HCT116 (cell line): ENCODE data around the gene WIPI1. TPM values are rescaled to one million over a fixed set of nuclear protein-coding genes. Genes with fewer than 3 reads are reported as not detected.
A peak's percentile ranks its signal among the peaks of the same experiment; 100 is the strongest.

Source experiments
- ATAC-seq: fragments of 200-7000 bp; cut with Tn5 transposase; 2 replicates; pipeline ENCODE4 v1.9.1; 2020; ENCODE audit warnings: mild to moderate bottlenecking, moderate library complexity
- Bru-seq: library from RNA; stranded (reverse); fragments of 400-500 nt; gene quantifications from one replicate; lab custom pipeline; 2021; lab: Mats Ljungman, UMichigan
- BruChase-seq, 2 experiments: library from RNA; stranded (reverse); fragments of 400-500 nt; gene quantifications; one replicate each; lab custom pipeline; 2021; lab: Mats Ljungman, UMichigan
- BruUV-seq: library from RNA; stranded (reverse); fragments of 400-500 nt; replicated peaks from 2 replicates; lab custom pipeline; 2021; lab: Mats Ljungman, UMichigan
- CTCF ChIA-PET: fragments of 300-600 bp; sonication (Branson Sonifier 250); formaldehyde crosslinking; loops from one replicate; lab custom pipeline; 2021; ENCODE audit warnings: antibody characterized with exemption; lab: Charles Lee
- POLR2A ChIA-PET: fragments of 300-600, 350-600 bp; sonication (Branson Sonifier 250); formaldehyde crosslinking; loops from one replicate; lab custom pipeline; 2021; ENCODE audit warnings: antibody characterized with exemption; lab: Charles Lee
- RAD21 ChIA-PET, 2 experiments: fragments of 300-600 bp; sonication (Branson Sonifier 250); formaldehyde crosslinking; loops; one replicate each; lab custom pipeline; 2023; ENCODE audit warnings: low total read pairs in 2 of 2; ENCODE audit not compliant: uncharacterized antibody in 2 of 2, unreplicated experiment in 2 of 2, low non-redundant PET in 1 of 2; lab: Charles Lee
- DNase-seq: peaks from one replicate; pipeline ENCODE4 v3.0.0-alpha.2; 2010; ENCODE audit warnings: low read depth, low spot score
- H2AFZ ChIP-seq: fragments of 200-600 bp; shearing (Covaris generic), sonication (generic); 2 replicates; pipeline ENCODE4 v1.6.1; 2017; ENCODE audit warnings: low read depth, mixed run types, mixed read lengths, antibody characterized with exemption, low read length; ENCODE audit not compliant: poor library complexity, severe bottlenecking
- H3K27ac ChIP-seq: 2 replicates; pipeline ENCODE4 v1.5.1; 2012; ENCODE audit warnings: low read depth, low read length
- H3K27me3 ChIP-seq: fragments of 200-600 bp; sonication (generic); 2 replicates; pipeline ENCODE4 v1.6.1; 2016; ENCODE audit warnings: mixed run types, low read length, mixed read lengths; ENCODE audit not compliant: insufficient read depth
- H3K36me3 ChIP-seq, 2 experiments: fragments of 200-500 bp in 1 of 2; fragments of 200-600 bp in 1 of 2; sonication (Bioruptor generic) in 1 of 2; sonication (generic) in 1 of 2; 2 replicates each; pipeline versions ENCODE4 v1.5.1 to v1.6.1; 2014 to 2016; ENCODE audit warnings: low read length in 2 of 2, inconsistent platforms in 1 of 2, mixed read lengths in 1 of 2, mixed run types in 1 of 2; ENCODE audit not compliant: insufficient read depth in 2 of 2, control insufficient read depth in 1 of 2
- H3K4me1 ChIP-seq, 2 experiments: fragments of 200-600 bp in 1 of 2; sonication (generic) in 1 of 2; 2 replicates each; pipeline versions ENCODE4 v1.5.1 to v1.6.1; 2012 to 2017; ENCODE audit warnings: low read length in 2 of 2, inconsistent platforms in 1 of 2, mild to moderate bottlenecking in 1 of 2, mixed read lengths in 1 of 2, mixed run types in 1 of 2, moderate library complexity in 1 of 2; ENCODE audit not compliant: insufficient read depth in 2 of 2, control insufficient read depth in 1 of 2
- H3K4me2 ChIP-seq: fragments of 200-600 bp; sonication (generic); 2 replicates; pipeline ENCODE4 v1.6.1; 2017; ENCODE audit warnings: mixed run types, low read length, mixed read lengths
- H3K4me3 ChIP-seq, 2 experiments: fragments of 200-600 bp in 1 of 2; sonication (generic) in 1 of 2; replicated peaks in 1 of 2; 2 replicates each; pipeline ENCODE4 v1.5.1; 2011 to 2016; ENCODE audit warnings: low read length in 2 of 2, control low read depth in 1 of 2, low read depth in 1 of 2, mild to moderate bottlenecking in 1 of 2, mixed read lengths in 1 of 2, mixed run types in 1 of 2
- H3K79me2 ChIP-seq: fragments of 200-600 bp; sonication (generic); 2 replicates; pipeline ENCODE4 v1.6.1; 2017; ENCODE audit warnings: mild to moderate bottlenecking, mixed run types, low read length, moderate library complexity, mixed read lengths; ENCODE audit not compliant: insufficient read depth
- H3K9ac ChIP-seq: fragments of 200-600 bp; sonication (generic); 2 replicates; pipeline ENCODE4 v1.6.1; 2016; ENCODE audit warnings: low read length, mixed read lengths
- H3K9me2 ChIP-seq: fragments of 200-600 bp; sonication (generic), shearing (Covaris generic); 2 replicates; pipeline ENCODE4 v1.6.1; 2017; ENCODE audit warnings: mixed run types, mild to moderate bottlenecking, moderate library complexity; ENCODE audit not compliant: insufficient read depth
- H3K9me3 ChIP-seq, 2 experiments: fragments of 200-500 bp in 1 of 2; fragments of 200-600 bp in 1 of 2; sonication (Bioruptor generic) in 1 of 2; sonication (generic) in 1 of 2; 2 replicates each; pipeline ENCODE4 v1.6.1; 2014 to 2017; ENCODE audit warnings: low read length in 2 of 2, mixed read lengths in 2 of 2, inconsistent platforms in 1 of 2, low read depth in 1 of 2, mild to moderate bottlenecking in 1 of 2, mixed run types in 1 of 2, moderate library complexity in 1 of 2; ENCODE audit not compliant: control insufficient read depth in 1 of 2, insufficient read depth in 1 of 2
- H4K20me1 ChIP-seq: fragments of 200-600 bp; sonication (generic), shearing (Covaris generic); 2 replicates; pipeline ENCODE4 v1.6.1; 2017; ENCODE audit warnings: mixed run types, mild to moderate bottlenecking, moderate library complexity; ENCODE audit not compliant: insufficient read depth
- CBX3 ChIP-seq: IDR thresholded peaks from 2 replicates; pipeline ENCODE4 v1.6.1; 2012; ENCODE audit warnings: low read depth
- ELF1 ChIP-seq: IDR thresholded peaks from 2 replicates; pipeline ENCODE4 v1.6.1; 2012; ENCODE audit warnings: low read depth, borderline replicate concordance
- EZH2 ChIP-seq: fragments of 200-600 bp; sonication (generic); IDR thresholded peaks from 2 replicates; pipeline ENCODE4 v1.6.1; 2017; ENCODE audit warnings: antibody characterized with exemption, mixed run types
- EZH2phosphoT487 ChIP-seq: fragments of 200-600 bp; IDR thresholded peaks from 2 replicates; pipeline ENCODE4 v1.6.1; 2018; ENCODE audit warnings: antibody characterized with exemption, borderline replicate concordance
- JUND ChIP-seq: IDR thresholded peaks from 2 replicates; pipeline ENCODE4 v1.6.1; 2012
- POLR2A ChIP-seq: IDR thresholded peaks from 2 replicates; pipeline ENCODE4 v1.7.0; 2011; ENCODE audit warnings: borderline replicate concordance; ENCODE audit not compliant: insufficient read depth, insufficient read length; ENCODE audit errors: extremely low read depth
- RAD21 ChIP-seq: IDR thresholded peaks from 2 replicates; pipeline ENCODE4 v1.6.1; 2012; ENCODE audit warnings: low read depth, mild to moderate bottlenecking
- SP1 ChIP-seq: IDR thresholded peaks from 2 replicates; pipeline ENCODE4 v1.6.1; 2012; ENCODE audit warnings: low read depth
- SRF ChIP-seq: IDR thresholded peaks from 2 replicates; pipeline ENCODE4 v1.6.1; 2012; ENCODE audit warnings: low read depth
- ZFX ChIP-seq: fragments of 450-650 bp; IDR thresholded peaks from 2 replicates; pipeline ENCODE4 v1.6.1; 2017
- intact Hi-C: fragments of 100-400 bp; cut with micrococcal nuclease; formaldehyde crosslinking; loops from 2 replicates; pipeline ENCODE4 v1.10.0; 2022
- long read RNA-seq: library from polyadenylated mRNA; unstranded; transcript quantifications from one replicate; pipeline ENCODE4 v2.0.0, GENCODE V29; 2021; ENCODE audit not compliant: unreplicated experiment
- polyA plus RNA-seq: library from polyadenylated mRNA; unstranded; fragments of >200 nt; gene quantifications from 2 replicates; pipeline ENCODE4 v1.2.1, GENCODE V29; 2012; ENCODE audit warnings: missing spikeins
- total RNA-seq: library from RNA; stranded (reverse); gene quantifications from one replicate; pipeline ENCODE4 v1.2.1, GENCODE V29; 2021; ENCODE audit not compliant: unreplicated experiment
- TF ChIP-seq, protein P1 (sequence below): IDR thresholded peaks from 2 replicates; pipeline ENCODE4 v1.6.1; 2012
- TF ChIP-seq, protein P2 (sequence below): IDR thresholded peaks from 2 replicates; pipeline ENCODE4 v1.6.1; 2012

WIPI1 gene, protein sequence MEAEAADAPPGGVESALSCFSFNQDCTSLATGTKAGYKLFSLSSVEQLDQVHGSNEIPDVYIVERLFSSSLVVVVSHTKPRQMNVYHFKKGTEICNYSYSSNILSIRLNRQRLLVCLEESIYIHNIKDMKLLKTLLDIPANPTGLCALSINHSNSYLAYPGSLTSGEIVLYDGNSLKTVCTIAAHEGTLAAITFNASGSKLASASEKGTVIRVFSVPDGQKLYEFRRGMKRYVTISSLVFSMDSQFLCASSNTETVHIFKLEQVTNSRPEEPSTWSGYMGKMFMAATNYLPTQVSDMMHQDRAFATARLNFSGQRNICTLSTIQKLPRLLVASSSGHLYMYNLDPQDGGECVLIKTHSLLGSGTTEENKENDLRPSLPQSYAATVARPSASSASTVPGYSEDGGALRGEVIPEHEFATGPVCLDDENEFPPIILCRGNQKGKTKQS
- total RNA-seq (21.5 TPM), Bru-seq, nascent RNA (percentile 71 among the genes with signal in this experiment), BruChase-seq, experiment 1, labeled RNA remaining after a 6-hour chase (percentile 68 among the genes with signal in this experiment), BruChase-seq, experiment 2, labeled RNA remaining after a 2-hour chase (percentile 59 among the genes with signal in this experiment)
- polyA plus RNA-seq = 19.7 and 23.1 TPM in 2 replicates
- long read RNA-seq, transcript WIPI1-201 (13 exons, 1,832 nt) = major isoform, 38 of 55 reads
- long read RNA-seq, partial matches to known transcripts = 6 of 55 reads
- long read RNA-seq, other reads (novel, unspliced or antisense) = 9 of 55 reads

DNA sequence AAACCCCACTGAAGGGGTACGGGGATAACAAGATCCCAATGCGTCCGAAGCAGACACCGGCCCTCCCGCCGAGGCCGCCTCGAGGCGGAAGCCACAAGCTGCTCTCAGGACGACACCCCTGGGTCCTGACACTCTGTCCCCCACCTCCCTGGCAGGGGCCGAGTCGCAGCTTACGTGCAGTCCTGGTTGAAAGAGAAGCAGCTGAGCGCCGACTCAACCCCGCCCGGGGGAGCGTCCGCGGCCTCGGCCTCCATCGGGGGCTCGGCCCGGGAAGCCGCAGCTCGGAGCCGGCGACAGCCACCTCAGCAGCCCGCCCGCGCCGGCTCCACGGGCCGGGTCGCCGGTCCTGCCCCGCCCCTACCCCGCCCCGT lies at the start of gene WIPI1:
Gene WIPI1, minus strand, starts transcription at position 329 of the 371 bp plus-strand sequence. Its CDS starts 75 bp downstream, at position 254.
- BruUV-seq = no TSS peak
- DNase-seq = no peak
- POLR2A ChIA-PET = interaction anchor here (0.6 to 1.3 kb wide), 3 partner anchors 166 to 1075 kb away, joined by 3 to 5 read pairs (median 3); partner anchors contain the start of gene ARSG
- Histone ChIP-seq H3K9me3 (no peaks in the 10 kb centered on the region), H2AFZ (peak within 1 kb of the TSS; percentile 72), H3K4me1 (peaks cover 18 to 36% of the 10 kb centered on the region in 2 experiments), H3K9ac (peak within 1 kb of the TSS; percentile 62), H3K4me2 (peak within 1 kb of the TSS; percentile 86), H3K9me2 (no peaks in the 10 kb centered on the region), H3K27ac (peak within 1 kb of the TSS; percentile 13), H4K20me1 (no peaks in the 10 kb centered on the region)
- peak; percentile 54 for ATAC-seq
- RAD21 ChIA-PET = interaction anchor here in 1 of 2 experiments (0.7 to 1.0 kb wide), 3 partner anchors 20 to 191 kb away, joined by 3 to 7 read pairs (median 3); no protein-coding TSS in a partner anchor
- TF ChIP-seq ELF1 = no peak
- TF ChIP-seq, protein P1, sequence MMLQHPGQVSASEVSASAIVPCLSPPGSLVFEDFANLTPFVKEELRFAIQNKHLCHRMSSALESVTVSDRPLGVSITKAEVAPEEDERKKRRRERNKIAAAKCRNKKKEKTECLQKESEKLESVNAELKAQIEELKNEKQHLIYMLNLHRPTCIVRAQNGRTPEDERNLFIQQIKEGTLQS = no peak
- peak; percentile 15; the same call in 1 of the 2 replicates for TF ChIP-seq ZFX
- TF ChIP-seq CBX3 = no peak
- TF ChIP-seq POLR2A = no peak
- TF ChIP-seq, all 23 proteins: peak for 1
- Histone ChIP-seq H3K4me3 (peak within 1 kb of the TSS; percentile 63 to 67), H3K36me3 (no peaks in the 10 kb centered on the region), H3K79me2 (no peaks in the 10 kb centered on the region), H3K27me3 (no peaks in the 10 kb centered on the region)
- CTCF ChIA-PET = interaction anchor here (0.6 to 3.9 kb wide), 8 partner anchors 9 to 351 kb away, joined by 3 to 24 read pairs (median 6); no protein-coding TSS in a partner anchor
- intact Hi-C loops = loop anchor here (2.0 kb wide), 1 partner anchor 76 kb away; no protein-coding TSS in a partner anchor

DNA sequence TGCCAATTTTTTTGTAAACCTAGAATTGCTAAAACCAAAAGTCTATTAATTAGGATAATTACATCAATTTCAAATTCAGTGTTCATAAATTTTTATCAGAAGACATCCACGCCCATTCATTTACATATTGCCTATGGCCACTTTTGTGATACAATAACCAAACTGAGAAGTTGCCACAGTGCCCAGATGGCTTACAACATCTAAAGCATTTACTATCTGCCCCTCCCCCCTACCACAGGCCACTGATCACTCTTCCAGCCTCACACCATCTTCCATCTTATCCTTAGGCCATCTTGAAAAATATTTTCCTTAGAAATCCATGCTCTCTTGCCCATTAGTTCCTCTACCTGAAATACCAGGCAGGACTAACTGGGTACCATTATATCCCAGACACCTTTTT lies 48.7 kb upstream of the WIPI1 start:
- Histone ChIP-seq H3K9me2 (no peaks in the 10 kb centered on the region), H3K27me3 (no peaks in the 10 kb centered on the region), H3K9me3 (no peaks in the 10 kb centered on the region), H3K4me3 (no peak overlapping the region), H3K79me2 (no peaks in the 10 kb centered on the region), H3K27ac (no peak overlapping the region), H3K36me3 (no peaks in the 10 kb centered on the region), H3K9ac (no peak overlapping the region), H2AFZ (no peak overlapping the region), H3K4me2 (no peak overlapping the region), H4K20me1 (no peaks in the 10 kb centered on the region), H3K4me1 (peaks cover 6 to 12% of the 10 kb centered on the region in 2 experiments)
- intact Hi-C loops = no loop called here
- no TSS peak for BruUV-seq
- DNase-seq = no peak
- CTCF ChIA-PET = no interaction called here
- POLR2A ChIA-PET = no interaction called here
- no peak for TF ChIP-seq EZH2
- no peak for TF ChIP-seq RAD21
- TF ChIP-seq JUND = no peak
- no peak for TF ChIP-seq ELF1
- no peak for TF ChIP-seq EZH2phosphoT487
- no peak for TF ChIP-seq SRF
- no peak for TF ChIP-seq SP1
- no peak for TF ChIP-seq CBX3
- TF ChIP-seq ZFX = no peak
- TF ChIP-seq, protein P2, sequence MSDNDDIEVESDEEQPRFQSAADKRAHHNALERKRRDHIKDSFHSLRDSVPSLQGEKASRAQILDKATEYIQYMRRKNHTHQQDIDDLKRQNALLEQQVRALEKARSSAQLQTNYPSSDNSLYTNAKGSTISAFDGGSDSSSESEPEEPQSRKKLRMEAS = no peak
- ATAC-seq = no peak
- RAD21 ChIA-PET = no interaction called here
